Activated naive CD8-positive, alpha-beta T cell (primary cell): ENCODE results near the gene DUSP7.

Experiments used
- H3K27ac Mint-ChIP-seq: one replicate; pipeline ENCODE4 v1.8.0; 2021; ENCODE audit warnings: mixed read lengths
- H3K27me3 Mint-ChIP-seq: one replicate; pipeline ENCODE4 v1.8.0; 2021; ENCODE audit warnings: mixed read lengths
- H3K36me3 Mint-ChIP-seq: one replicate; pipeline ENCODE4 v1.8.0; 2021; ENCODE audit warnings: mixed read lengths
- H3K4me1 Mint-ChIP-seq: one replicate; pipeline ENCODE4 v1.8.0; 2021; ENCODE audit warnings: low read depth, mixed read lengths
- H3K4me3 Mint-ChIP-seq: one replicate; pipeline ENCODE4 v1.8.0; 2021; ENCODE audit warnings: mild to moderate bottlenecking, mixed read lengths
- H3K9me3 Mint-ChIP-seq: one replicate; pipeline ENCODE4 v1.8.0; 2021; ENCODE audit warnings: low read depth, mixed read lengths

DUSP7 gene

DNA sequence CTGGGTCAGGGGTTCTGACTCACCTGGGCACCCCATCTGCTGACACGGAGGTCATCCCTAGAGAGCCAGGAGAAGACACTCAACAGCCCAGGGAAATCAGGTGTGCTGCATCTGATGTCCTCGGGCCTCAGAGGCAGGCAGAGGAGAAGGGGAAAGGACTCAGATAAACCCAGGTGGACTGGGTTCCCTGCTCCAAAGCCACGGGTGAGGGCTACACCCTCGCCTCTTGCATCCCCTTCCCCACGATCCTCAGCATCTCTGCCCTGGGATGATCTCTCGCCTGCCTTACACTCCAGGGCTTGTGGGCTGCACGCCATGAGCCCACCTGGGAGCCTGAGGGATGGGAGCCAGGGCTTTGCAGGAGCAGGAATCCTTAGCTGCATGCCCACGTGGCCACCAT lies 8.2 kb upstream of the DUSP7 start:
- Mint-ChIP-seq H3K27ac (no peak overlapping the region), H3K4me3 (no peak overlapping the region), H3K27me3 (no peaks in the 10 kb centered on the region), H3K9me3 (no peaks in the 10 kb centered on the region), H3K36me3 (no peaks in the 10 kb centered on the region), H3K4me1 (no peaks in the 10 kb centered on the region)

DNA sequence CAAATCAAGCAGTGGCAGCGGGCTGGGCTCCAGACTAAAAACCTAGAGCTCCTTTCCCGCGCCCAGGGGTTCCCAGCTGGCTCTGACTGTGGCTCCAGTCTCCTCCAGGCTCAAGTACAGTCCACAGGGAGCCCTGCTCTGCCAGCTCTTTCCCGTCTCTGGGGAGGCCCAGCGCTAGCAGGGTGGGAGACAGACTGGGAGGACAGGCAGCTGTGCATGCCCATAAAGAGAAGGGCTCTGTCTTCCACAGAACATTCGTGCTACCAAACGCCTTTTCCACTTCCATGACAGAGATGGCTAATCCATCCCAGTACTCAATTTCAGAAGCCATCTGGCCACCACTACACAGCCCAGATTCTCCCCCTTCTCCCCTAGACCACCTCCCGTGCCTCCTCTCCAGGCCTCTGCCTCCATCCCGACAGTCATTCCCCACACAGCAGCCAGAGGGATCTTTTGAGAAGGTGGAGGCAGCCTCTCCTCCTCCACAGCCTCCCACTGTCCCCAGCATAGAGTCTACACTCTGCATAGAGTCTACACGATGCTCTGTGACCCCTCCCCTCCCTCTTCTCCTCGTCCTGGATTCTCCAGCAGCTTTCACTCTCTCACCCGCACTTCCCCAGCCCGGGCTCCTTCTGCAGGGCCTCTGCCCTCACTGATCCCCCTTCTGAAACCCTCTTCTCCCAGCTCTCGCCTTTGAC lies 6.8 kb upstream of the DUSP7 start:
- no peaks in the 10 kb centered on the region for H3K27me3 Mint-ChIP-seq
- no peaks in the 10 kb centered on the region for H3K36me3 Mint-ChIP-seq
- no peaks in the 10 kb centered on the region for H3K9me3 Mint-ChIP-seq
- H3K4me1 Mint-ChIP-seq = no peaks in the 10 kb centered on the region
- no peak overlapping the region for H3K4me3 Mint-ChIP-seq
- no peak overlapping the region for H3K27ac Mint-ChIP-seq

DNA sequence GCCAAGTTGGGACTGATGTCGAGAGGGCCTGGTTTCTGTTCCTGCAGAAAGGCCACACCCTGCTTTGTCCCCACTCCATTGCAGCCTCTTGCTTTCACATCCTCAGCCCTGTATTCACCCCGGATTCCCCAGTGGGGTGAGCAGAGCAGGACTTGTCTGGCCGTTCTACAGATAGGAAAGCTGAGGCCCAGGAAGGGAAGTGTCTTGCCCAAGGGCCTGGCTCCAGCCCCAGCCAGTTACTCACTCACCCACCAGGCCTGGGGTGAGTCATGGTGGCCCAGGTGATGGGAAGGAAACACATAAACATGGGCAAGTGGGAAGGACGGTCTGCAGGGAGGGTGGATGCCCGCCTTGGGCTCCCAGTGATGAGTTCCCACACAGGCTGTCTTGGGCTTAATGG lies 6.1 kb upstream of the DUSP7 start:
- Mint-ChIP-seq H3K4me1 (peaks cover 1% of the 10 kb centered on the region), H3K4me3 (no peak overlapping the region), H3K27ac (no peak overlapping the region), H3K27me3 (no peaks in the 10 kb centered on the region), H3K9me3 (no peaks in the 10 kb centered on the region), H3K36me3 (no peaks in the 10 kb centered on the region)

DNA sequence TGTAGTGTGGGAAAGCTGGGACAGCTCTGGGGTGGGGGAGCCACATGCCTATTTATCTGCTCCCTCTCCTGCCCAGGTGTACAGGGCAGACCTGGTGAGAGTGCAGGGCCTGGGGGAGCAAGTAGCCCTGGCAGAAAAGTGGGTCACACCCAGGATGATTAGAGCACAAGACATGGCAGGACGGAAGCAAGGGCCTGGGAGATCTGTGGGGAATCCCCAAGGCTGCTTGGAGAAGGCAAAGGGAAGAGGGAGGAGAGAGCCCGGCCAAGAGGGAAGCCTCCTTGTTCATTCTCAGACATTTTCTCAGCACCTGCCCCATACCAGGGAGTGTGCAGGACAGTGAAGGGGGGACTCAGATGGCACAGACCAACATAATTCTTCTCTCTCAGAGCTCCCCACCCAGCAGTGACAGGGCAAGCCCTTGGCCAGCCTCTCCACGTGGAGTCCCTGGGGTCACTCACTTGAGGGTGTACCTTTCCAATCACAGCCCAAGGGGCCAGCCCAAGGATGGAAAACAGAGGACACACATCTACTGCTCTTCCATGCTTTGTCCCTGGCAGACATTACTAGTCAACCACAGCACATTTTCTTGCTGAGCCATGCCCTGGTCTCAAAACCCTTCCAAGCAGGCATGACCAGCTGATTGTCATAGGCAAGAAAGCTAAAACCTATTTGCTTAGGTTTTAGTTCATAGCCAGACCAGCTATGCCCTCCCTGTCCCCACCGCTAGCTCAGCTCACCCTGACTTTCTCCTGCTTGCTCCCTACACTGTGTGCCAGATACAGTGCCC lies 4.9 kb upstream of the DUSP7 start:
- Mint-ChIP-seq H3K4me3 (no peak overlapping the region), H3K27me3 (no peaks in the 10 kb centered on the region), H3K4me1 (peaks cover 4% of the 10 kb centered on the region), H3K9me3 (no peaks in the 10 kb centered on the region), H3K36me3 (no peaks in the 10 kb centered on the region), H3K27ac (no peak overlapping the region)

DNA sequence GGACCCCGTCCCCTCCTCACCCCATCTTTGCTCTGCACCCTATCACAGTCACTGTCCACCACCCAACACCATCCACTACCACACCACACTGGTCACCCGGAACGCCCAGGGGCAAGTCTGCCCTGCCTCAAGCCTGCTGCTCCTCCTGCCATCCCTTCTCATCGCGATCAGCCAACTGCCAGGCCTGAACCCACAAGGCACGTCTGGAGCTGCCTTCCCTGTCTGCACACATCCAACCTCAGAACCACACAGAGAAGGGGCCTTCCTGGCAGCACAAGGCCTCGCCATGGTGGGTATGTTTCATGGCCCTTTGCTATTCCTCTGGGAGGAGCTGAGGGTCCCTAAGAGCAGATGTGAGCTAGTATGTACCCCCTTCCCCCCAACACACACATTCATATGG lies 3.4 kb upstream of the DUSP7 start:
- Mint-ChIP-seq H3K9me3 (no peaks in the 10 kb centered on the region), H3K27ac (no peak overlapping the region), H3K4me3 (no peak overlapping the region), H3K27me3 (no peaks in the 10 kb centered on the region), H3K36me3 (no peaks in the 10 kb centered on the region), H3K4me1 (peaks cover 4% of the 10 kb centered on the region)

DNA sequence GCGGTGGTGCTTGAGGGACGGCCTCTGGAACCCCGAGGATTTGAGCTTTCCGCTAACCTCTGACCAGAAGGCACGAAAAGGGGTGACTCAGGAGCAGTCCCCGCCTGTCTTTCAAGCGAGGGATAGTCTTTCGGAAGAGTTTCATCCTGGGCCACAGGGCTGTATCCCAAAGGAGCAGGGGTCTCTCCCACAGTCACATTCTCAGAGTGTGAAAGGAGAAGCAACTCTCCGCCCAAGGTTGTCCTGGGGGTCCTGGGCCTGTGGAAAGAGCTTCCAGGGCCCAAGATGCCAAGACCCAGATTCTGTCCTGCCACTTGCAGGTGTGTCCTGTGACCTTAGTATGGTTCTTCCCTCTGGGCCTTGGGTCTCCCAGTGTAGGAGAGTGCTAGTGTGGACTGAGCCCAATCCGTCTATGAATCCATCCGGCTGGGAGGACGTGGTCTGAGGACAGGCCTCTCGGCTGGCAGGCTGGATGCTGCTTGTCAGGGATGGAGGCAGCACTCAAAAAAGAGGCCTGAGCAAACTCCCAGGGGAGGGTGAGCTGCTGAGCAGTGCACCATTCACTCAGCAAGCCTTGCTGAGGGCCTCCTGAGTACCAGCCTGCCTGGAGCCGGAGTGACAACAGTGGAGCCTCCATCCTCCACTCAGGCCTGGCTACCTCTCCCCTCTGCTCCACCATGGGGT lies 1.6 kb upstream of the DUSP7 start:
- Mint-ChIP-seq H3K27ac (no peak overlapping the region), H3K27me3 (no peaks in the 10 kb centered on the region), H3K4me1 (peaks cover 22% of the 10 kb centered on the region), H3K4me3 (peak overlapping the region; percentile 94), H3K9me3 (no peaks in the 10 kb centered on the region), H3K36me3 (no peaks in the 10 kb centered on the region)

DNA sequence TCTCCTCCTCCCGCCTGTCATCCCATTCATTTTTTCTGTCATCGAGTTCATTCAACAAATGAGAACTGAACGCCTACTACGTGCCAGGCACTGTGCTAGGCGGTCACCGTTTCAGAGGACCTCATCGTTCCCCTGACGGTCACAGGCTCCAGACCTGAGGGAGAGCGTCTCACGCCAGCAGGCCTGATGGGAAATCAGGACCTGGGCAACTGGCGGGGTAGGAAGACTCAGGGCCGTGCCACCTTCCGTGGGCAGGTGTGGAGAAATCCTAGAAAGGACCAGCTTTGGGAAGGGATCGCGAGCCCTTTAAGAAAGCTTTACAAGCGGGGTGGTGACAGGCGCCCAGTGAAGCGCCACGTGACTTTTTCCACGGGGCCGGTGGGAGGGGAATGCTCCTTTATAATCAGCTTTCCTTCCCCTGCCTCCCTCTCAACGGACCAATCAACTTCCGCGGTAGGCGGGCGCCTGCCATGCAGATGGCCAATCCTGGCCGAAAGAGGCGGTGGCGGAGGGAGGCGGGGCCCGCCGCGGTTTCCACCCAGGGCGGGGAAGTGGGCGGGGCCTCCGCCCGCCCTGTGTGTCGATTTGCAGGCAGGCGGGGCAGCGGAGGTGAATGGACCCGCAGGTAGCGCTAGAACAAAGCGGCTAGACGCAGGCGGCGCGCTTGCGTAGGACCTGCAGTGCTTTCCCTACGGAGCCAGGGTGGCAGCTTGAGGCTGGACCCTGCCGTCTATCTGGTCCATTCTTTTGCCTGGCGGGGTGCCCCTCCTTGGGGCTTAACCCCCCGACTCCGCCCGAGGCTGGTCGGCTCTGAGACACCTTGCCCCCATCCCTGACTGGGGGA lies 819 bp upstream of the DUSP7 start:
- peaks cover 28% of the 10 kb centered on the region for H3K4me1 Mint-ChIP-seq

DNA sequence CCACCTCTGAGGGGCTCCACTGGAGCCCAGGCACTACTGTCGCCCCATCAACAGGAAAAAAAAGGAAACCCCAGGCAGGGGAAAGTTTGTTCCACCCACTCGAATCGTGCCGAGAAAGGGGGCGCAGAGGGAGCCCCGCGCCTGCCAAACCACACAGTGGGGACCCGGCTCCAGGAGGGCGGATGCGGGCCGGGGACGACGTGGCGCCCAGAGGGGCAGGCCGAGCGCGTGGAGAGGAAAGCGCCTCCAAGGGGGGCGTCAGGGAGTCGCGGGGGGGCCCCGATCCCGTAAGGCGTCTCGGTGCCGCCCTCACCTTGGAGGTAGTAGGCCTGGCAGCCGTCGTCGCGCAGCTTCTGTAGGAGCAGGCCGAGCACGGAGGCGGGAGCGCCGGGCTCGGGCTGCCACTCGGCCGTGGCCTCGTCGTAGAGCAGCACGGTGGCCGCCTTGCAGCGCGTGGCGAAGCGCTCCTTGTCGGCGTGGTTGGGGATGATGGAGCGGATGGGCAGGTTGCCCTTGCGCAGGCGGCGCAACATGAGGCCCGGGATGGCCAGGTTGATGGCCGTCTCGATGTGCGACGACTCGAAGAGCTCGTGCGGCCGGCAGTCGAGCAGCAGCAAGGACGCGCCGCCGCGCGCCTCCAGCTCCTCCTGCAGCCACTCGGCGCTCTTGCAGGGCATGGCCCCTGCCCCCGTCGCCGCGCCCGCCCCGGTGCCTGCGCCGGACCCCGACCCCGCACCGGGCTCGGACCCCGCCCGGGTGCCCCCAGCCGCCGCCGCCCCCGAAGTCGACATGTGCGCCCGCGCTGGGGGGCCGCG lies 627 bp downstream of the DUSP7 start:
- H3K27ac Mint-ChIP-seq = peak overlapping the region; percentile 83
- H3K4me1 Mint-ChIP-seq = peaks cover 43% of the 10 kb centered on the region
- H3K9me3 Mint-ChIP-seq = no peaks in the 10 kb centered on the region
- H3K4me3 Mint-ChIP-seq = peak overlapping the region; percentile 88
- H3K36me3 Mint-ChIP-seq = no peaks in the 10 kb centered on the region
- H3K27me3 Mint-ChIP-seq = no peaks in the 10 kb centered on the region

More for the DNA sequence above, 819 bp upstream of the DUSP7 start:
- peak overlapping the region; percentile 94 for H3K4me3 Mint-ChIP-seq
- H3K27ac Mint-ChIP-seq = peak overlapping the region; percentile 95
- no peaks in the 10 kb centered on the region for H3K9me3 Mint-ChIP-seq
- H3K36me3 Mint-ChIP-seq = no peaks in the 10 kb centered on the region
- H3K27me3 Mint-ChIP-seq = no peaks in the 10 kb centered on the region

DNA sequence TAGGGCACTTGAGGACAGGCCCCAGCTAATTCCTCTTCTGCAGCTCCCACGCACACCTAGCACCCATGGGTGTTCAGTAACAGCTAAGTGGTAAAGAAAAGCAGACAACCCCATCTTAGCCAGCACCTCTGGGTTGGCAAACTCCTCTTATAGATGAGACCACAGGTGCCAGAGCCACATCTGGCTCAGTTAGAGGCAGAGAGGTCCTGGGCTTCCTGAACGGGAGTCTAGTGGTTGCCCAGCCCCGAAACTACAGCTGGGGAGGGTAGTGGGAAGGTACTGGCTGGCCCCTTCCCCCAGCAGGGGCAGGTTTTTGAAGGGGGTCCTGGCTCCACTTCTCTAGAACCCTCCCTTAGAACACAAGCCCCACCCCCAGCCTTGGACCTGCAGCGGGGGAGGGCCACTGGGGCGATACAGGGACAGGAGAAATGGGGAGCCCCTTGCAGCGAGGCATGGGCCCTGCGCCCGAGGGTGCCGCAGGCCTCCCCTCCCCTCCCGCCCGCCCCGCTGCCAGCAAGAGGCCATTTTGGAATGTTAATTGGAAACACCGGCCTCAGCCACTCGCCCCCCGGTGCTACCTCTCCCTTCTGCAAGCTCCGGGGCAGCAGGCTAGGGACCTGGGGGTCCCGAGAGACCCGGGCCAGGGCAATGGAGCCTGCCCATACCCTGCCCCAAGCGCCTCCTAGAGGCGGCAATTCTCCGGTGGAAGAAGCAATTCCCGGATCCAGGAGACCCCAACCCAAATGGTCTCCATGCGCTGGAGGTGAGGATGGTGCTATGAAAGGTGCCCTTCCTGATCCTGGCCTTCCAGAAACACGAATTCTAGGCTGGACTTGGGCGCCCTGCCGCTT lies 1.5 kb downstream of the DUSP7 start:
- no peaks in the 10 kb centered on the region for H3K36me3 Mint-ChIP-seq
- H3K27me3 Mint-ChIP-seq = no peaks in the 10 kb centered on the region
- peak overlapping the region; percentile 87 for H3K27ac Mint-ChIP-seq
- peaks cover 47% of the 10 kb centered on the region for H3K4me1 Mint-ChIP-seq
- H3K9me3 Mint-ChIP-seq = no peaks in the 10 kb centered on the region
- H3K4me3 Mint-ChIP-seq = peak overlapping the region; percentile 88

DNA sequence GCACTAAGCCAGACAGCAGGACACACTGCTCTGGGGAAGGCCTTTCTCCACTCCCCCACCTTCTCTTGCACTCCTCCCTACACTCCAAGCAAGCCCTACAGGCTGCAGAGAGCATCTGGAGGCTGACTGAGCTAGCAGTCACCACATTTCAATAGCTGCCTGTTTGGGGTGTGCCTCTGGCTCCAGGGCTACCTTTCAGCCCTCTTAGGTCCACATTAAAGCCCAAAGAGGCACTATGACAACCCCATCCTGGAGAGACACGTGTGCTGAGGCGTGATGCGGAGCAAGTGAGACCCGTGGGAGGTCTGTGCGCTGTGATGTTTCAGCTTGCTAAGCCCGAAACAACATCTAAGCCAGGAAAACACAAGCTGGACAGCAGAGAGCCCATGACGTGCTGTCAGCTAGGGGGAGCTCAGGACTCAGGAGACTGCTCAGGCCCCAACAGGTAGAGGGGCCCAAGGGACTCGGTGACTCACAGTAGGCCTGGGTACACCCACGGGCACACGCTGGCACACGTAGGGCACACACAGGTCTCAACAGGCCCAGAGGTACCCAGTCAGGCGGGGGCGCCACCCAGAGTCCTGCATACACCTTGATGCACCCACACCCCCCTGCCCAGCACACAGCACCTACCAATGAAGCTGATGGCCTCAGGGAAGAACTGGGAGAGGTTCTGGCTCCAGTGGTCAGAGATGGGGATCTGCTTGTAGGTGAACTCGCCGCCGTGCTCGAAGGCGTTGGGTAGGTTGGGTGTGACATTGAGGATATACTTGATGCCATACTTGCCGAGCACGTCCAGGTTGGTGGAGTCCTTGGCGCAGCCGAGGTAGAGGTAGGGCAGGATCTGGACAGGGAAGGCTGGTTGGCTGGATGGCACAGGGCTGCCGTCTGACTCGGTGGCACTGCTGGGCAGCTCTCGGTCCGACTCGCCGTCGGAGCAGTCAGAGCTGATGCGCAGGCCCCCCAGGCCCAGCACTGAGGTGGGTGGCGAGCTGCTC lies 2.8 kb downstream of the DUSP7 start:
- H3K4me3 Mint-ChIP-seq = peak overlapping the region; percentile 88
- H3K27ac Mint-ChIP-seq = peak overlapping the region; percentile 87
- H3K27me3 Mint-ChIP-seq = no peaks in the 10 kb centered on the region
- H3K9me3 Mint-ChIP-seq = no peaks in the 10 kb centered on the region
- peaks cover 55% of the 10 kb centered on the region for H3K4me1 Mint-ChIP-seq
- H3K36me3 Mint-ChIP-seq = no peaks in the 10 kb centered on the region

DNA sequence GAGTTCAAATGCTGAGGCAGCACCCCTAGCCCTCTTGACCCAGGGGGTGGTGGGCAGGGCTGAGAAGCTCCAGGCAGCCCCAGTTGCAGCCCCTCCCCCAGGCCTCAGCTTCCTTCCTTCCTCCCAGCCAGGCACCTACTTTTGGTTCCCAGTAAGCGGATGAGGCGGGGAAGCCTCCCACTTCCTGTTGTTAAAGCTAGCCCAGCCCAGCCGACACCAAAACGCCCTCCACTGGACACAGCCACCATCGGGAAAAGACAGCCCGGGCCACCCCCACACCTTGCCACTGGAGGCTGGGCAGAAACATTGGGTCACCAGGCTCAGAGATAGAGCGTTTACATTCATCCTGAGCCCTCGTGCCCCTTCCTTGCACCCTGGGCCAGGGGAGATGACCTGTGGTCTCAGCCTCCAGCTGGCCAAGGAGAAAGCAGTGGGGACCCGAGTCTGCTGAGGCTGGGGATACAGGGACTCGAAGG lies 3.5 kb downstream of the DUSP7 start:
- peak overlapping the region; percentile 88 for H3K4me3 Mint-ChIP-seq
- H3K27me3 Mint-ChIP-seq = no peaks in the 10 kb centered on the region
- peak overlapping the region; percentile 87 for H3K27ac Mint-ChIP-seq
- H3K36me3 Mint-ChIP-seq = no peaks in the 10 kb centered on the region
- H3K4me1 Mint-ChIP-seq = peaks cover 57% of the 10 kb centered on the region
- no peaks in the 10 kb centered on the region for H3K9me3 Mint-ChIP-seq

DNA sequence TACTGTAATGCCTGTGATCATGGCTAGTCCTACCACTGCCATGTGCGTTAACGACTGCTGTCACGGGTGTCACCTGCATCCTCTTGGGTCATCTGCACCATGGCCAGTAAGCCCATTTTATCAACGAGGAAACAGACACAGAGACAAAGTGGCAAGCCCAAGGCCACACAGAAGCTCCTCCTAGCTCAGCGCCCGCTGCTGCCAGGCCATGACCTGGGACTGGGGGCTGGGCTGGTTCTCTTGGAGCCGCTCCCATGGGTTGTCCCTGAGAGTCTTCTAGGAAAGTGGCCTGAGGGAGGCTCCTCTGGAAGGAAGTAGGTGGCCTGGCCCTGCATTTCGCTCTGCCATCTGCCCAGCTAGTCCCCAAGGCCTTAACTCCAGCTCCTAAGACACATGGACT lies 4.9 kb downstream of the DUSP7 start:
- H3K36me3 Mint-ChIP-seq = no peaks in the 10 kb centered on the region
- H3K27ac Mint-ChIP-seq = peak overlapping the region; percentile 87
- peaks cover 53% of the 10 kb centered on the region for H3K4me1 Mint-ChIP-seq

More for the DNA sequence above, 4.9 kb downstream of the DUSP7 start:
- Mint-ChIP-seq H3K27me3 (no peaks in the 10 kb centered on the region), H3K4me3 (peak overlapping the region; percentile 88), H3K9me3 (no peaks in the 10 kb centered on the region)
